NCI-H2196 (cell line): ENCODE measurements around the gene VPS4A.
"Not testable (repeated sequence)": the region's sequence is repeated elsewhere in the genome, so short reads cannot be mapped to it uniquely, and the experiment has no call there.

ENCODE experiments used
- DNase-seq: peaks from one replicate; lab custom pipeline; 2025; ENCODE audit not compliant: unreplicated experiment; lab: John Stamatoyannopoulos, UW

Gene VPS4A

GRCh38 chr16:69326172-69326873 is 15.2 kb downstream of the VPS4A start:
- DNase-seq = no peak

GRCh38 chr16:69327585-69328310 is 16.6 kb downstream of the VPS4A start:
- no peak for DNase-seq

GRCh38 chr16:69328854-69329316 is 17.7 kb downstream of the VPS4A start:
- DNase-seq = no peak

DNA sequence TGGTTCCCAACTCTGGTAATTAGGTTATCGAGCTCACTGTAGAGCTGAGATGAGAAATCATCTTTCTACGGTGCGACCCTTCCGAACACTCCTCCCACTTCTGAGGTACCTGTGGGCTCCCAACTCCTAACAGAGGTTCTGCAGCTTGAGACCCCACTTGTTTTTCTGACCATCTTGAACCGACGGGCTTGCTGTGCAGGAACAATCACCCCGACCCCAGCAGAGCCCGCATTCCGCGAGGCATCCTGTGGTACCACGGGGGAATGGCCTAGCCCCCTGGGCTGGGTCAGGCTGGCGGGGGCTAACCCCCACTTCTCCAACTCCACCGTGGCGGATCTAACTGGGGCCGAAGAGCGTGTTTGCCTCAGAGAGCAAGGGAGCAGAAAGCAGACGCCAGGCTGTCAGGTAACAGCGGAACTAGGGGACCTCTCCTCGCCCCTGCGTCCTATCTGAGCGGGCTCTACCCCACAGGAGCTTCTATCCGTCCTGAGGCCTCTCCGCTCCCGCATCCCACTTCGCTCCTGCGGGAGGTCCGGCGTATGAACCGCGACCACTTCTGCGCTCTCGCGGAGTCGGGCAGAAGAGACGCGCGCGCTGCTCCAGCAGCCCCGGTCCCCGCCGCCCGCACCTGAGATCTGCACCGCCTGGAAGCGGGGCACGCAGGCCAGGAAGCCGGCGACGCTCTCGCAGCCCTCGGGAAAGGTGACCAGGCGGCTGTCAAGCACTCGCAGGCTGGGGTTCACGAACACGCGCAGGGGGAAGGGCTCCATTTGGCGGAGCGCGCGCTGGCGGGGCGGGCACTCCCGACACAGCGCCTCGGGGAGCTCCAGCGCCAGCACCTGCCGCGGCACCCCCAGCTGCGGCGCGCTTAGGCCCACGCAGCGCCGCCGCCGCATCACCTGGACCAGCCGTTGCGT is 18.5 kb downstream of the VPS4A start:
- no peak for DNase-seq

DNA sequence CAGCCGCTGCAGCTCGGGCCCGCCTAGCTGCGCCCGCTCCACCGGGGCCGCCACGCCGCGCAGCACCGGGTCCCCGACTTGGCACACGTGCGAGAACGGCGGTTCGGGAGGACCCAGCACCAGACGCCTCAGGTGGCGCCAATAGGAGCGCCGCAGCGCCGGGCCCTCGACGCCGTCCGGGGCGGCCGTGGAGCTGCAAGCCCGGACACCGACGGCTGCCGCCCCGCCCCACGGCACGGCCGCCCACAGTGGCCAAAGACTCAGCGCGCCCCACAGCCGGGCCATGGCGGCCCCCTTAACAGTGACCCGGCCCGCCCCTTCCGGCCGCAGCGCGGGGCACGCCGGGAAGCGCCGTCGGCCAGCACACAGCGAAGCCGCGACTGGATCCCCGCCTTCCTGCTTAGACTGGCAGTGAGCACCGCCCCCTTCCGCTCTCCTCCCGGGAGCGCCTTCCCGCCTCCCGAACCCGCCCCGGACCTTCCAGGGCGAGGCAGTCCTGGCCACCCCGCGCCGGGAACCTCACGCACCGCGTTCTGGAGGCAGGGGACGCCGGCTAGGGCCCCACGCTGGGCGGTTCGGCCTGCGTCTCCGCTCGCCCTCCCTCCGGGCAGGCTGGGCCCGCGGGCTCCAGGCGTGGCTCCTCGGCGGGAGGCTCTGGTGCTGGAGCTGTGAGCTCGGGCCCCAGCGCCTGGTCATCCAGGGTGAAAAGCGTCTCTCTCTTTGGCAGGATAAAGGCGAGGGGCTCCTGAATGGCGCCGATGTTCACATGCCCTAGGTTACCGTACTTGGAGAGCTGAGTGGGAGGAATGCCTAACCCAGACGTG is 19.3 kb downstream of the VPS4A start, which contains the start of gene PDF:
Gene PDF (minus strand): TSS at position 303 of the 824 bp plus-strand sequence. CDS start 18 bp downstream, at position 285.
- peak; percentile 81 for DNase-seq

GRCh38 chr16:69334696-69335095 is 23.5 kb downstream of the VPS4A start:
- DNase-seq = no peak

GRCh38 chr16:69338557-69339288 is 27.6 kb downstream of the VPS4A start:
- no peak for DNase-seq

DNA sequence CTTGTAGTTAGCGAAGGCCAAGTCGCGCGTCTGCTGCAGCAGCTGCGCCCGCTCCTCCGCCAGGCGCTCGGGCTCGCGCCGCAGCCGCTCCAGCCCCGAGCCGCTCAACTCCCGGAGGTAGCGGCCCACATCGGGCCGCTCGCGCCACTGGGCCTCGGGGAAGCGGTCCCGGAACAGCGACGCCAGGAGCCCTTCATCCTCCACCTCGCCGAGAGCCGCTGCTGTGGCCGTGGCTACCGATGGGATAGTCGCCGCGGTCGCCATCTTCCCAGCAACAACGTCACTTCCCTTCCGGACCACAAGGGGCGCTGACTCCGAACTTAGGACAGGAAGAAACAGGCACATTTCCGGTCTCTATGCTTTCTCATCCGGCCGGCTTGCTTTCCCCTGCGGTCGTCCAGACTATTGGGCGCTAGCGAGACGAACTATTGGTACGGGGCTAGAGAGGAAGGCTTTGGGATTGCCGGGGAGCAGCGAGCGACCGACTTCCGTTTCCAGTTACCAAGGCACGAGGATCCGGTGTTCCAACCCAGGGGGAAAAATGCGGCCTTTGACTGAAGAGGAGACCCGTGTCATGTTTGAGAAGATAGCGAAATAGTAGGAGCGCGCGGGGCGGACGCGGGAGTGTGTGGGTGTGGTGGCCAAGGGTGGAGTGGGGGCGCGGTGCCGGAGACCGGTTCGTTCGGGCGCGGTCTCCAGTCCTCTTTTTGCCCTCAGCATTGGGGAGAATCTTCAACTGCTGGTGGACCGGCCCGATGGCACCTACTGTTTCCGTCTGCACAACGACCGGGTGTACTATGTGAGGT is 28.3 kb downstream of the VPS4A start, which contains the start of the genes COG8 and NIP7:
Gene COG8 (minus strand): TSS at position 276 of the 806 bp plus-strand sequence. CDS start 12 bp downstream, at position 264.
Gene NIP7 (plus strand): TSS at position 484 of the 806 bp plus-strand sequence. CDS start 58 bp downstream, at position 542.
- DNase-seq = peak; percentile 88

- DNase-seq = no peak
Observed at GRCh38 chr16:69340095-69340644, 29.0 kb downstream of the VPS4A start.

DNA sequence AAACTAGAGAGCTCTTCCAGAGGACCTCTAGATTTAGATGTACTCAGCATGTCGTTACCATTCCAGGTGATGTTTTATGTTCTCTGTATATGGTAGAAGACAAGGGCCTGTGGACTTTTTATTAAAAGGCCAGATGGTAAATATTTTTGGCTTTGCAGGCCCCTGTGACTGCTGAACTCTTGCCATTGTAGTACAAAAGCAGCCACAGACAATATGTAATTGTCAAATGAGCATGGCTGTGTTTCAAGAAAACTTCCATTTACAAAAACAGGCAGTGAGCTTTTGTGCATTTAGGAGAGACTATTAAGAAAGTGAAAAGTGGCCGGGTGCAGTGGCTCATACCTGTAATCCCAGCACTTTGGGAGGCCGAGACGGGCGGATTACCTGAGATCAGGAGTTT is 33.0 kb downstream of the VPS4A start:
- no peak for DNase-seq

GRCh38 chr16:69345923-69346322 is 34.8 kb downstream of the VPS4A start:
- DNase-seq = no peak

DNA sequence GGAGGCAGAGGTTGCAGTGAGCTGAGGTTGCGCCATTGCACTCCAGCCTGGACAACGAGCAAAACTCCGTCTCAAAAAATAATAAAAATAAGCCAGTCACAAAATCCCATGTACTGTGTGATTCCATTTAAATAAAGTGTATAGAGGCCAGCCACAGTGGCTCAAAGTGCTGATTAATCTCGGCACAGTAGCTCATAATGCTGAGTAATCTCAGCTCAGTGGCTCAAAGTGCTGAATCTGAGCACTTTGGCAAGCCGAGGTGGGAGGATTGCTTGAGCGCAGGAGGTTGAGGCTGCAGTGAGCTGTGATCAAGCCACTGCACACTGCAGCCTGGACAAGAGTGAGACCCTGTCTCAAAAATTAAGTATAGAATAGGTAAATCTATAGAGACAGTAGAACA is 35.5 kb downstream of the VPS4A start:
- no peak for DNase-seq

DNA sequence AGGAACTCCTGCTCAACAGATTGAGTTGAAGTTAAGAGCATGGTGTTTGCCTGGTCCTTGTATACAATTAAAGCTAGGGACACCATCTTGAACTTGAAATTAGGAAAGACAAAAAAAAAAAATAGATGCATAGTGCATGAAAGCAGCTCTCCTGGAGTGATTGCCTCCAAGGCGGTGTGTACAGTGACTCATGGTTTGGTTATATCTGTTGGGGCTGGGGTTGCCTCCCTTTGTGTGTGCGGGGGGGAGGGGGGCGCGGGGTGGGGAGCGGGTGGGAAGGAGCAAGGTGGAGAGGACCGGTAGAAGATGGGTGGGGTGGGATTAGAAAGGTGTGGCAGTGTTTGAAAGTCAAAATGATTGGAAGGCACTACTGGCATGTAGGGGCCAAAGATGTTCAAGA is 37.1 kb downstream of the VPS4A start:
- DNase-seq = no peak

- DNase-seq = no peak
Observed at GRCh38 chr16:69349536-69349935, 38.4 kb downstream of the VPS4A start.

- DNase-seq = no peak
Observed at GRCh38 chr16:69350536-69351133, 39.5 kb downstream of the VPS4A start.

DNA sequence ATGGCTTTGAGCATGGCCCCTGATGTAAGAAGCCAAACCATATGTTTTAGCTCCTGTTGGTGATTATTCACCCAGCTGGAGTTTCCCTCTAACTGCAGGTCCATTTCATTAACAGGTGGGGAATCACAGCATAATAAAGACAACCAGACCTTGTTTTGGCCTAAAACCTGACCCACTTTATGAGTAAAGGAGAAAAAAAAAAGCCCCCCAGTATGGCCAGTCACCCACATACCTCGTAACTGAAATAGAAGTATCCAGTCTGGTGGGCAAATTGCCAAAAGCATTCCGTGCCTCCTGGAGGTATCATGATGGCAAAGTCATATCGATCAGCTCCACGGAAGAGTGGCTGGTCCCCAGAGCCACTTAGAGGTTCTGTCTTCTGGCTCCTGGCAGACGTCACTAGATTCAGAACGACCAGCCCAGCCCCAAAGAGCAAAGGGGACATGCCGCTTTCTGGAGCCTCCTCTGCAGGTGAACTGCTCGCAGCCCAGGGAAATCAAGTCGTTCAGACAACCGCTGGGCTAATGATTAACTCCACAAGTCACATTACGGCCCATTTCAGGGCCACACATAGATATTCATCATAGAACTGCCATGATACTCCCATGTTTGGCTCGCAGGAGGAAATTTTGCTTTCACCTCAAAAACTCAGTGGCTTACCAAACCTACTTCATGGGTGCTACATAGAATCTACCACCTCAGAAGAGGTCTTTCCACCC is 40.3 kb downstream of the VPS4A start, which contains the start of gene TMED6:
Gene TMED6 (minus strand): TSS at position 478 of the 719 bp plus-strand sequence. CDS start 33 bp downstream, at position 445.
- no peak for DNase-seq

- not testable (repeated sequence) for DNase-seq
Observed at GRCh38 chr16:69360070-69360469, 48.9 kb downstream of the VPS4A start.
